ENCODE measurements around the gene ACTL7A.

DNA sequence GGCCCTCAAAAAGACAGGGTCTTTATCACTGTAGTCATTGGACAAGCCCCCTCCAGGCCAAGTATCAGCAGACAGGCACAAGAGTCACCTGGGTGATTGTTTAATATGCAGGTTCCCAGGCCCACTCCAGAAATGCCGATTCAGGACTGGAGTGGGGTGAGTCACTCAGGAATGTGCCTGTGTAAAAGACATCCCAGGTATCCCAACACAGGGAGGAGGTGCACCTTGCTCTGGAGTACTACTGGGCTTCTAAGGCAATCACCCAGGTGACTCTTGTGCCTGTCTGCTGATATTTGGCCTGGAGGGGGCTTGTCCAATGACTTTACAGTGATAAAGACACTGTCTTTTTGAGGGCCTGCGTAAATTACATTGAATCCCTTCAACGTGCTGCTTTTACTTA lies 46.9 kb upstream of the ACTL7A start:
- TF ChIP-seq, protein P1, sequence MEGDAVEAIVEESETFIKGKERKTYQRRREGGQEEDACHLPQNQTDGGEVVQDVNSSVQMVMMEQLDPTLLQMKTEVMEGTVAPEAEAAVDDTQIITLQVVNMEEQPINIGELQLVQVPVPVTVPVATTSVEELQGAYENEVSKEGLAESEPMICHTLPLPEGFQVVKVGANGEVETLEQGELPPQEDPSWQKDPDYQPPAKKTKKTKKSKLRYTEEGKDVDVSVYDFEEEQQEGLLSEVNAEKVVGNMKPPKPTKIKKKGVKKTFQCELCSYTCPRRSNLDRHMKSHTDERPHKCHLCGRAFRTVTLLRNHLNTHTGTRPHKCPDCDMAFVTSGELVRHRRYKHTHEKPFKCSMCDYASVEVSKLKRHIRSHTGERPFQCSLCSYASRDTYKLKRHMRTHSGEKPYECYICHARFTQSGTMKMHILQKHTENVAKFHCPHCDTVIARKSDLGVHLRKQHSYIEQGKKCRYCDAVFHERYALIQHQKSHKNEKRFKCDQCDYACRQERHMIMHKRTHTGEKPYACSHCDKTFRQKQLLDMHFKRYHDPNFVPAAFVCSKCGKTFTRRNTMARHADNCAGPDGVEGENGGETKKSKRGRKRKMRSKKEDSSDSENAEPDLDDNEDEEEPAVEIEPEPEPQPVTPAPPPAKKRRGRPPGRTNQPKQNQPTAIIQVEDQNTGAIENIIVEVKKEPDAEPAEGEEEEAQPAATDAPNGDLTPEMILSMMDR (IDR thresholded peaks at IDR 0.05): no peak
- TF ChIP-seq POLR2A (IDR thresholded peaks at IDR 0.05): no peak
